Epithelial cell of alveolus of lung (primary cell): ENCODE measurements around the gene BBS10. TPM values are rescaled to one million over a fixed set of nuclear protein-coding genes. Genes with fewer than 3 reads are reported as not detected.

Experiments used
- total RNA-seq: library from RNA; depleted of rRNA; stranded (reverse); fragments of >200 nt; gene quantifications from 2 replicates; pipeline ENCODE4 v1.2.1, GENCODE V29; 2015

BBS10 gene
- total RNA-seq, result 11.5 and 21.3 TPM in 2 replicates

DNA sequence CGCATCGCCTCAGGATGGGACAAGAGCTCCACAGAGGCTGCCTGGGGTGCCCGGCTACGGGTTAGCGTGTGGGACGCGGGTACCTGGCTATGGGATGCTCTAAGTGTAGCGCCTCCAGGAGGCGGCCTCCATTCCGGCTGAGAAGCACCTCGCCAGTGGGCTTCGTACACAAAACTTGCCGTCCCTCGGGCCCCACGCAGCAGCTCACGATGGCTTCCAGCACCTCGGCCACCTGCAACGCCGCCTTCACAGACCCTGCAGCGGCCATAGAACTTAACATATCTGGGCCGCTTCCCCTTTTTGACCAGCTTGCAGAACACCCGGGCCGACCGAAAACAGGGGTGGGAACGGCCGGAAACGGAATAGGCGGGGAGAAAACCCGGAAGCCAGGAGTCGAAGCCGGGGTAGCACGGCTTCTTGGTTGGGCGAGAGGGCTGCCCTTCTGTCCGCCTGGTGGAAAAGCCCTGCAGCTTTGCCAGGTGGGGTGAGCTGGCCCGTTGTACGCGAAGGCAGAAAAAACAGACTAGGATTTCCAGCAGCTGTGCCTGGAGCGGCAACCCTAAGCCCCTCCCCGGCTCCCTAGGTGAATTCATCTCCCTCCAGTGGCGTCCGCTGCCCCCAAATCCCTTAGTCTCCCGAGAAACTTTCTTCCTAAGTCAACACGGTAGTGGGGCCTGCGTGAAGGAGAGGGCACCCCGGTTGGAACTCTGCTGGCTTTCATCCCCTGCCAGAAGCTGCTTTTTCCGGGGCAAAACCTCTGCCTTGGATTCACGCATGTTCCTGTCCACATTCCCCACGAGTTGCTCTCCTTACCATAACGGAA is at the start of gene BBS10:
Gene BBS10, minus strand, starts transcription at position 337 of the 823 bp plus-strand sequence. Its CDS starts 57 bp downstream, at position 280.

Other genes with a start within 250 kb of the BBS10 start
- gene OSBPL8, start 211.4 kb upstream of the BBS10 start, total RNA-seq, result 46.4 and 57.6 TPM in 2 replicates